Trophoblast cell (in vitro differentiated cells and primary cell): ENCODE data around the gene FLNA.
"Not testable (repeated sequence)": the region's sequence is repeated elsewhere in the genome, so short reads cannot be mapped to it uniquely, and the experiment has no call there.

Experiments
- DNase-seq, 2 donors: peaks; one replicate each; pipeline ENCODE4 v3.0.0-alpha.2; 2016
- H2AFZ ChIP-seq: 2 replicates; pipeline ENCODE4 v1.6.1; 2013; ENCODE audit warnings: low read length, moderate library complexity, mild to moderate bottlenecking; ENCODE audit not compliant: insufficient read depth, poor library complexity
- H2AK5ac ChIP-seq: 2 replicates; pipeline ENCODE4 v1.6.1; 2013; ENCODE audit warnings: mild to moderate bottlenecking, low read length
- H2BK120ac ChIP-seq: 2 replicates; pipeline ENCODE4 v1.6.1; 2013; ENCODE audit warnings: low read length, mild to moderate bottlenecking, moderate library complexity; ENCODE audit not compliant: insufficient read depth, poor library complexity
- H2BK12ac ChIP-seq: 2 replicates; pipeline ENCODE4 v1.6.1; 2013; ENCODE audit warnings: mild to moderate bottlenecking, low read length, moderate library complexity
- H2BK5ac ChIP-seq: 2 replicates; pipeline ENCODE4 v1.6.1; 2013; ENCODE audit warnings: low read length, low read depth, moderate library complexity, mild to moderate bottlenecking; ENCODE audit not compliant: poor library complexity
- H3K14ac ChIP-seq: 2 replicates; pipeline ENCODE4 v1.6.1; 2013; ENCODE audit warnings: mild to moderate bottlenecking, low read length
- H3K18ac ChIP-seq: 2 replicates; pipeline ENCODE4 v1.6.1; 2013; ENCODE audit warnings: mild to moderate bottlenecking, low read length
- H3K23ac ChIP-seq: 2 replicates; pipeline ENCODE4 v1.6.1; 2013; ENCODE audit warnings: low read length
- H3K27ac ChIP-seq: 2 replicates; pipeline ENCODE4 v1.5.1; 2013; ENCODE audit warnings: low read depth, mild to moderate bottlenecking, inconsistent platforms, low read length, moderate library complexity
- H3K27me3 ChIP-seq: 2 replicates; pipeline ENCODE4 v1.6.1; 2013; ENCODE audit warnings: inconsistent platforms, mild to moderate bottlenecking, low read length, moderate library complexity; ENCODE audit not compliant: insufficient read depth
- H3K36me3 ChIP-seq, 2 experiments: 1 replicate in 1 of 2; 2 replicates in 1 of 2; pipeline ENCODE4 v1.6.1; 2013; ENCODE audit warnings: low read length in 2 of 2, mild to moderate bottlenecking in 2 of 2, moderate library complexity in 1 of 2; ENCODE audit not compliant: insufficient read depth in 2 of 2, control insufficient read depth in 1 of 2
- H3K4ac ChIP-seq: 2 replicates; pipeline ENCODE4 v1.6.1; 2013; ENCODE audit warnings: low read depth, mild to moderate bottlenecking, low read length, moderate library complexity
- H3K4me1 ChIP-seq, 2 experiments: 1 replicate in 1 of 2; 2 replicates in 1 of 2; pipeline ENCODE4 v1.6.1; 2013; ENCODE audit warnings: low read length in 2 of 2, mild to moderate bottlenecking in 2 of 2, moderate library complexity in 1 of 2; ENCODE audit not compliant: insufficient read depth in 2 of 2, control insufficient read depth in 1 of 2
- H3K4me2 ChIP-seq: 2 replicates; pipeline ENCODE4 v1.6.1; 2013; ENCODE audit warnings: inconsistent platforms, mild to moderate bottlenecking, low read length, moderate library complexity
- H3K4me3 ChIP-seq: 2 replicates; pipeline ENCODE4 v1.5.1; 2013; ENCODE audit warnings: mild to moderate bottlenecking, low read depth, low read length, inconsistent platforms
- H3K79me1 ChIP-seq: one replicate; pipeline ENCODE4 v1.6.1; 2013; ENCODE audit warnings: low read length
- H3K79me2 ChIP-seq: 2 replicates; pipeline ENCODE4 v1.6.1; 2013; ENCODE audit warnings: low read length, mild to moderate bottlenecking; ENCODE audit not compliant: control insufficient read depth, insufficient read depth, poor library complexity
- H3K9ac ChIP-seq: 2 replicates; pipeline ENCODE4 v1.6.1; 2013; ENCODE audit warnings: mild to moderate bottlenecking, low read length
- H3K9me3 ChIP-seq: 2 replicates; pipeline ENCODE4 v1.6.1; 2013; ENCODE audit warnings: low read depth, mild to moderate bottlenecking, control low read depth, inconsistent platforms, low read length; ENCODE audit not compliant: insufficient read depth
- H4K12ac ChIP-seq: 2 replicates; pipeline ENCODE4 v1.6.1; 2013; ENCODE audit warnings: low read depth, mild to moderate bottlenecking, low read length, moderate library complexity
- H4K8ac ChIP-seq: 2 replicates; pipeline ENCODE4 v1.6.1; 2013; ENCODE audit warnings: low read depth, mild to moderate bottlenecking, low read length, moderate library complexity
- H4K91ac ChIP-seq: one replicate; pipeline ENCODE4 v1.6.1; 2013; ENCODE audit warnings: low read depth, mild to moderate bottlenecking, low read length, moderate library complexity
- WGBS: extraction: QIAGEN DNeasy Blood & Tissue Kit; methylation state at CpG from one replicate; pipeline ENCODE4 v1.1.7; 2013; ENCODE audit warnings: missing lambda C conversion rate; ENCODE audit not compliant: insufficient read length, insufficient coverage; ENCODE audit errors: extremely low coverage; 5-methylcytosine and 5-hydroxymethylcytosine counted together

The FLNA gene

DNA sequence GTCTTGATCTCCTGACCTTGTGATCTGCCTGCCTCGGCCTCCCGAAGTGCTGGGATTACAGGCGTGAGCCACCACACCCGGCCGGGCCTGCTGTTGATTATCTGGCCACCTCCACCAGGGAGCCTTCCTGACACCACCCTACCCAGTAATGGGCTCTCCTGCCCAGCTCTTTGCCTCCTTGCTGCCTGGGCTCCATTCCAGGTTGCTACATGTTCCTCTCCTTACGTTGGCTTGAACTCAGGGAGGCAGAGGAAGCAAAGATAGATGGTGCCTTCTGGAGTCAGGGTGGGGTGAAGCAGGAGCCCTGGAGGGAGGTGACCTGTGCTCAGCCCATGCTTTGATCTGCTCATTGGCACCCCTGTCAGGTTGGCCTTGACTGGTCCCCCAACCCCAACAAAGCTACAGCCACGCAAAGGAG, 26.3 kb downstream of the FLNA start:
- Histone ChIP-seq H3K9ac (no peak overlapping the region), H2BK5ac (no peak overlapping the region), H4K8ac (no peak overlapping the region), H2AK5ac (no peak overlapping the region), H3K4me2 (no peak overlapping the region), H3K23ac (no peak overlapping the region), H3K4me1 (no peaks in the 10 kb centered on the region), H3K18ac (no peak overlapping the region), H3K4me3 (no peak overlapping the region), H4K12ac (no peak overlapping the region), H2BK120ac (no peak overlapping the region), H3K79me2 (no peaks in the 10 kb centered on the region), H3K4ac (no peak overlapping the region), H2AFZ (no peak overlapping the region), H3K9me3 (no peaks in the 10 kb centered on the region), H3K79me1 (no peaks in the 10 kb centered on the region), H3K27ac (no peak overlapping the region), H3K27me3 (no peaks in the 10 kb centered on the region), H3K36me3 (peaks cover 51 to 52% of the 10 kb centered on the region in 2 experiments), H4K91ac (no peak overlapping the region), H2BK12ac (no peak overlapping the region), H3K14ac (no peak overlapping the region)
- no peak for DNase-seq
- WGBS, result no CpG with 5 or more reads among the region's 7 CpGs

DNA sequence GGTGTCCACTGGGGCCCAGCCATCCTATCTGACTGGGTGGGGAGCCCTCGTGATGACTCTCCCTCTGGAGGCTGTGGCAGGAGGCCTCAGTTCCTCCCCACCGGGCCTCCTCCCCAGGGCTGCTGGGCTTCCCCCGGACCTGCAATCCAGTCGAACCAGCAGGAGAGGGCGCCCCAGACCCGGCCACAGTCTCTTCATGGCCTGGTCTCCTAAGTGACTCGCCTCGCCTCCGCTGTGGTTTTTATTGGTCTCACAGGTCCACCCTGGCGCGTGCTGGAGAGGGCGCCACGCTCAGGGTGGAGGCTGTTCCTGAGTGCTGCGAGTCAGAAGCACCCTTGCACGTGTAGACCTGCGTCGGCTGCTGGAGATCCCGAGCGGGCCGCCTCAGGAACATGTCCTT, 30.8 kb downstream of the FLNA start:
- not testable (repeated sequence) for DNase-seq, H3K23ac ChIP-seq, H2BK12ac ChIP-seq, H3K36me3 ChIP-seq, H3K4me1 ChIP-seq, H3K79me1 ChIP-seq, H3K9me3 ChIP-seq, H4K8ac ChIP-seq, H3K18ac ChIP-seq, H3K14ac ChIP-seq, H3K27ac ChIP-seq, H3K4me3 ChIP-seq, H2AFZ ChIP-seq, H3K4me2 ChIP-seq, H3K27me3 ChIP-seq, H4K12ac ChIP-seq, H3K4ac ChIP-seq, H3K79me2 ChIP-seq, H3K9ac ChIP-seq, H2BK120ac ChIP-seq, H2BK5ac ChIP-seq, H2AK5ac ChIP-seq, H4K91ac ChIP-seq
- WGBS, result no CpG with 5 or more reads among the region's 20 CpGs

DNA sequence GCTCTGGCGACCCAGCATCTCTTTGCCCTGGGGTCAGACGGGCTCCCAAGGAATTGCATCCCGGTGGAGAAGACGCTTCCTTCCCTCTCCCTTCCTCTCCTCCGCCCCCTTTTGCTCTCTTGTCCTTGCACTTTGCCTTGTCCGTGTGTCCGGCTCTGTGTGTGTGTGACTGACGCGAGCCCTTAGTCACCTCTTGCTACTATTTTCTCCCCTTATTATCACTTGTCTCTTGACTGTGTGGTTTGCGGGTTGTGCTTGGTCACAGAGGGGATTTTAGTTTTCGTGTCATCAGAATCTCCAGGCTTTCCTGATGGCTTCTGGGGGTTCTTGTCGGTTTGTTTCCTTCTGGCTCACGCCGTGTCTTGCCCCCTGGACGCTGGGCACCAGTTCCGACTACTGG, 31.4 kb downstream of the FLNA start:
- H3K9ac ChIP-seq, H4K8ac ChIP-seq, H3K14ac ChIP-seq, H3K4me2 ChIP-seq, H3K36me3 ChIP-seq, H2AFZ ChIP-seq, H3K27me3 ChIP-seq, H3K79me2 ChIP-seq, H4K12ac ChIP-seq, H2BK120ac ChIP-seq, H2BK5ac ChIP-seq, H3K4me1 ChIP-seq, DNase-seq, H3K9me3 ChIP-seq, H3K23ac ChIP-seq, H3K18ac ChIP-seq, H3K79me1 ChIP-seq, H2BK12ac ChIP-seq, H4K91ac ChIP-seq, H2AK5ac ChIP-seq, H3K4me3 ChIP-seq, H3K27ac ChIP-seq, H3K4ac ChIP-seq: not testable (repeated sequence)
- no CpG with 5 or more reads among the region's 16 CpGs for WGBS

DNA sequence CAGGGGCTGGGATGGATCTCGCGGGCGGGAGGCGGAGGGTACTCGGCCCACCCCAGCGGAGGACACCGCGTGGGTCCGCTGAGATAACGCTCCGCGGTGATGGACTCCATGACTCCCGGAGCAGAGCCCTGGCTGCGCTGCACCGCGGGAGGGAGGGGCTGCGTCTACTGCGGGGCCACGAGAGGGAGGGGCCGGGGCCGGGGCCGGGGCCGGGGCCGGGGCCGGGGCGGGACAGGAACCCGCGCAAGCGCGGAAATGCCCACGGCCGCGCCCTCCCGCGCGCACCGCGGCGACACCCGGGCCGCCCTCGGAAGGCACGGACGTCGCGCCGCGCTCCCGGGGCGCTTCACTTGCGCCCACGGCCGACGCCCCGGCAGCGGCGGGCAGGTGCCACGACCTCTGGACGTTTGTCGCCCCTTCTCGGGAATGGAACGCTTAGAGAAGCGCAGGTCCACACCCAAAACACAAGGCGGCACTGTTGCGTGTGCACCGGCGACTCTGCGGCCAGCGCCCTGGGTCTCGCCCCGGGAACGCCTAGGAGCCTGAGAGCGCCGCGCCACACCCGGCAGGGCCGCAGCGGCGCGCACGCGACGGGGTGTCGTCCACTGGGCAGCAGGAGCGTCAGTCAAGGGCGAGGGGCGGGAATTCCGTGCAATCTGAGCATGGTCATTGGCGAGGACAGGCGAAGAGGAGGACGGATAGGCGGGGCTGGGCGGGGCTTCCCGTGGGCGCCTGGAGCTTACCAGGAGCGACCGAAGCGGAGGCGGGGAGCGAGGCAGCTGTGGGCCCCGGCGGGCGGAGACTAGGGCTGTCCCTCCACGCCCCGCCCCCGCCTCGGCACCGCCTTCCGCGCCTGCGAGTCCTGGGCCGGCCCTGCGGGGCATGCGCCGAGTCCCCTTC, 32.8 kb downstream of the FLNA start:
- not testable (repeated sequence) for H2BK120ac ChIP-seq, H2AK5ac ChIP-seq, H2BK5ac ChIP-seq, H3K79me2 ChIP-seq, H4K12ac ChIP-seq, H3K9ac ChIP-seq, H3K36me3 ChIP-seq, H3K79me1 ChIP-seq, H4K91ac ChIP-seq, H3K4me2 ChIP-seq, H3K14ac ChIP-seq, H2AFZ ChIP-seq, H3K23ac ChIP-seq, H2BK12ac ChIP-seq, DNase-seq, H3K4ac ChIP-seq, H3K27me3 ChIP-seq, H4K8ac ChIP-seq, H3K4me1 ChIP-seq, H3K18ac ChIP-seq, H3K4me3 ChIP-seq, H3K27ac ChIP-seq, H3K9me3 ChIP-seq
- WGBS, result no CpG with 5 or more reads among the region's 115 CpGs
